Stimulated activated CD4-positive, alpha-beta T cell treated with anti-CD3 and anti-CD28 coated beads, TNF-alpha, amount 100 ng/mL, for 24 hours (primary cell): ENCODE results near the gene CCDC174.
A peak's percentile ranks its signal among the peaks of the same experiment; 100 is the strongest.
"Not testable (repeated sequence)": the region's sequence is repeated elsewhere in the genome, so short reads cannot be mapped to it uniquely, and the experiment has no call there.

Source experiments
- DNase-seq, 3 experiments: peaks; one replicate each; pipeline ENCODE4 v3.0.0-alpha.2; 2020; ENCODE audit warnings: low read depth in 3 of 3

Gene CCDC174

GRCh38 chr3:14651440-14652251 lies at the start of gene CCDC174:
Gene CCDC174, plus strand, starts transcription at chr3:14651762. Its CDS starts 75 bp downstream, at chr3:14651837.
- DNase-seq, result peak; percentile 86 to 94 (median 88)

GRCh38 chr3:14602006-14602803 lies 49.4 kb upstream of the CCDC174 start:
- DNase-seq, result no peak

- no peak for DNase-seq
Observed at GRCh38 chr3:14602804-14603644, 48.5 kb upstream of the CCDC174 start.

GRCh38 chr3:14605067-14605466 lies 46.5 kb upstream of the CCDC174 start:
- no peak for DNase-seq

- no peak for DNase-seq
Observed at GRCh38 chr3:14605744-14606143, 45.8 kb upstream of the CCDC174 start.

GRCh38 chr3:14606669-14607339 lies 44.8 kb upstream of the CCDC174 start:
- no peak for DNase-seq

- no peak for DNase-seq
Observed at GRCh38 chr3:14608298-14608697, 43.3 kb upstream of the CCDC174 start.

- not testable (repeated sequence) for DNase-seq
Observed at GRCh38 chr3:14609058-14609457, 42.5 kb upstream of the CCDC174 start.

- no peak for DNase-seq
Observed at GRCh38 chr3:14609506-14609905, 42.1 kb upstream of the CCDC174 start.

GRCh38 chr3:14609941-14610340 lies 41.6 kb upstream of the CCDC174 start:
- DNase-seq, result no peak

GRCh38 chr3:14614189-14614588 lies 37.4 kb upstream of the CCDC174 start:
- no peak for DNase-seq

GRCh38 chr3:14614862-14615261 lies 36.7 kb upstream of the CCDC174 start:
- no peak for DNase-seq

- DNase-seq, result no peak
Observed at GRCh38 chr3:14616606-14617507, 34.7 kb upstream of the CCDC174 start.

GRCh38 chr3:14617508-14618023 lies 34.0 kb upstream of the CCDC174 start:
- DNase-seq, result no peak

- DNase-seq, result no peak
Observed at GRCh38 chr3:14619605-14620004, 32.0 kb upstream of the CCDC174 start.

GRCh38 chr3:14620512-14620911 lies 31.1 kb upstream of the CCDC174 start:
- no peak for DNase-seq

GRCh38 chr3:14621093-14621492 lies 30.5 kb upstream of the CCDC174 start:
- no peak for DNase-seq

GRCh38 chr3:14622368-14622767 lies 29.2 kb upstream of the CCDC174 start:
- DNase-seq, result no peak

GRCh38 chr3:14623569-14624051 lies 28.0 kb upstream of the CCDC174 start:
- no peak for DNase-seq

GRCh38 chr3:14624498-14624897 lies 27.1 kb upstream of the CCDC174 start:
- no peak for DNase-seq
